Measurements from ENCODE around the gene NFIA. TPM values are rescaled to one million over a fixed set of nuclear protein-coding genes. Genes with fewer than 3 reads are reported as not detected.

NFIA gene
- total and polyA plus RNA-seq, 2 donors (not counting 1 experiment from before 2014, with no cell fraction given) = 5.4 to 11.0 TPM

- H3K79me2 ChIP-seq (ENCODE audit: control insufficient read depth, insufficient read depth, low read length) = no peaks in the 10 kb centered on the region
- no peaks in the 10 kb centered on the region for H3K9me3 ChIP-seq (ENCODE audit: control insufficient read depth, insufficient read depth, low read depth, low read length)
- H3K27ac ChIP-seq (ENCODE audit: insufficient read depth, low read length) = no peak overlapping the region
- no peaks in the 10 kb centered on the region for H4K20me1 ChIP-seq (ENCODE audit: control insufficient read depth, extremely low read depth, insufficient read depth, low read length)
- no peak overlapping the region for H3K4me2 ChIP-seq (ENCODE audit: extremely low read depth, insufficient read depth, low read length)
- no peak for DNase-seq (ENCODE audit: low read depth in 2 of 2)
- TF ChIP-seq CTCF (conservative IDR thresholded peaks at IDR 0.05 in 1 of 2, IDR thresholded peaks at IDR 0.05 in 1 of 2; ENCODE audit: low read depth in 1 of 2, low read length in 2 of 2) (no peak), EZH2 (IDR thresholded peaks at IDR 0.05; ENCODE audit: low read length, missing control alignments) (no peak)
- no peaks in the 10 kb centered on the region for H3K4me1 ChIP-seq (ENCODE audit: control insufficient read depth, extremely low read depth, insufficient read depth, low read length)
- no peak overlapping the region for H2AFZ ChIP-seq (ENCODE audit: low read length)
- no peak overlapping the region for H3K9ac ChIP-seq (ENCODE audit: insufficient read depth, low read length)
- no peaks in the 10 kb centered on the region for H3K36me3 ChIP-seq (ENCODE audit: control insufficient read depth, insufficient read depth, low read length)
- no peak overlapping the region for H3K4me3 ChIP-seq (replicated peaks in 1 of 4; ENCODE audit: control extremely low read depth in 1 of 4, insufficient read depth in 1 of 4, low read depth in 3 of 4, low read length in 4 of 4)
- no peaks in the 10 kb centered on the region for H3K27me3 ChIP-seq (ENCODE audit: control insufficient read depth, insufficient read depth, low read length)
These were observed 17.7 kb upstream of the NFIA start for GRCh38 chr1:61064673-61065072.

DNA sequence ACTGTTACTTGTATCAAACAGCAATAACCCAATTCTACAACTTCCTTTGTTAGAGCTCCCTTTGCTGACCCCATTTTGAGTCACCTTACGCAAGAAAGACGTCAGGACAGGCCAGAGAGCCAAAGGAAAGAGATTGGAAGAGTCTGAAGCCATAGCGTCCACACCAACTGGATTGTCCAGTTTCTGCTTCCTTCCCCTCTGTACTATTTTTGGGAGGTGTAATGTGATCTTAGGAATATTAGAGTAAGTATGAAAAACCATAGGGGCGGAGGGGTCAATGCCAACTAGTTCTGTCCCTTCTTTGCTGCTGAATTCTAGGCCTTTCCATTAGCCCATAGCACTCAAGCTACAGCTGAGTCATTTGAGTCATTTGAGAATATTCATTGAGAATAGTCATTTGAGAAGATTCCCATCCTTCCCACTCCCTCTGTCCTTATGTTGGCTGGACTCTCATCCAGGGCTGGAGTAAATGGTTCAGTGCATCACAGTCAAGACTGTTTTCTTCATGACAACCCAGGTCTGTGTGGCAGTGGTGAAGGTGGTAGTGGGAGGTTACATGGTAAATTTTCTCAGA, 14.8 kb upstream of the NFIA start:
- Histone ChIP-seq H3K9ac (ENCODE audit: insufficient read depth, low read length) (no peak overlapping the region), H3K4me3 (replicated peaks in 1 of 4; ENCODE audit: control extremely low read depth in 1 of 4, insufficient read depth in 1 of 4, low read depth in 3 of 4, low read length in 4 of 4) (no peak overlapping the region), H3K9me3 (ENCODE audit: control insufficient read depth, insufficient read depth, low read depth, low read length) (no peaks in the 10 kb centered on the region), H3K79me2 (ENCODE audit: control insufficient read depth, insufficient read depth, low read length) (no peaks in the 10 kb centered on the region), H4K20me1 (ENCODE audit: control insufficient read depth, extremely low read depth, insufficient read depth, low read length) (no peaks in the 10 kb centered on the region), H3K27me3 (ENCODE audit: control insufficient read depth, insufficient read depth, low read length) (no peaks in the 10 kb centered on the region), H3K27ac (ENCODE audit: insufficient read depth, low read length) (no peak overlapping the region), H3K4me2 (ENCODE audit: extremely low read depth, insufficient read depth, low read length) (no peak overlapping the region), H3K4me1 (ENCODE audit: control insufficient read depth, extremely low read depth, insufficient read depth, low read length) (no peaks in the 10 kb centered on the region), H2AFZ (ENCODE audit: low read length) (no peak overlapping the region), H3K36me3 (ENCODE audit: control insufficient read depth, insufficient read depth, low read length) (no peaks in the 10 kb centered on the region)
- no peak for DNase-seq (ENCODE audit: low read depth in 2 of 2)
- no peak for TF ChIP-seq CTCF (conservative IDR thresholded peaks at IDR 0.05 in 1 of 2, IDR thresholded peaks at IDR 0.05 in 1 of 2; ENCODE audit: low read depth in 1 of 2, low read length in 2 of 2)
- TF ChIP-seq EZH2 (IDR thresholded peaks at IDR 0.05; ENCODE audit: low read length, missing control alignments) = no peak

- TF ChIP-seq CTCF (conservative IDR thresholded peaks at IDR 0.05 in 1 of 2, IDR thresholded peaks at IDR 0.05 in 1 of 2; ENCODE audit: low read depth in 1 of 2, low read length in 2 of 2) (no peak), EZH2 (IDR thresholded peaks at IDR 0.05; ENCODE audit: low read length, missing control alignments) (no peak)
- H3K4me3 ChIP-seq (replicated peaks in 1 of 4; ENCODE audit: control extremely low read depth in 1 of 4, insufficient read depth in 1 of 4, low read depth in 3 of 4, low read length in 4 of 4) = no peak overlapping the region
- H3K4me2 ChIP-seq (ENCODE audit: extremely low read depth, insufficient read depth, low read length) = no peak overlapping the region
- H3K9ac ChIP-seq (ENCODE audit: insufficient read depth, low read length) = no peak overlapping the region
- H3K27ac ChIP-seq (ENCODE audit: insufficient read depth, low read length) = no peak overlapping the region
- no peaks in the 10 kb centered on the region for H4K20me1 ChIP-seq (ENCODE audit: control insufficient read depth, extremely low read depth, insufficient read depth, low read length)
- H3K9me3 ChIP-seq (ENCODE audit: control insufficient read depth, insufficient read depth, low read depth, low read length) = no peaks in the 10 kb centered on the region
- no peaks in the 10 kb centered on the region for H3K36me3 ChIP-seq (ENCODE audit: control insufficient read depth, insufficient read depth, low read length)
- DNase-seq (ENCODE audit: low read depth in 2 of 2) = no peak
- H3K4me1 ChIP-seq (ENCODE audit: control insufficient read depth, extremely low read depth, insufficient read depth, low read length) = no peaks in the 10 kb centered on the region
- H2AFZ ChIP-seq (ENCODE audit: low read length) = no peak overlapping the region
- H3K79me2 ChIP-seq (ENCODE audit: control insufficient read depth, insufficient read depth, low read length) = no peaks in the 10 kb centered on the region
- no peaks in the 10 kb centered on the region for H3K27me3 ChIP-seq (ENCODE audit: control insufficient read depth, insufficient read depth, low read length)
These were observed 12.3 kb upstream of the NFIA start for GRCh38 chr1:61070054-61070453.

All from fibroblast of lung (primary cell).